C1 segment of cervical spinal cord (tissue), 14 donors: Measurements from ENCODE around the gene MACROD2.

Source experiments
- DNase-seq, 14 donors: peaks; one replicate each; lab custom pipeline; 2025; lab: John Stamatoyannopoulos, UW

MACROD2 gene

GRCh38 chr20:15033269-15033668, 1038.0 kb downstream of the MACROD2 start:
- DNase-seq: peak in 1 of 14 donors; percentile 18

- no peak for DNase-seq
These were observed 1038.6 kb downstream of the MACROD2 start for GRCh38 chr20:15033891-15034290.

GRCh38 chr20:15036948-15037347, 1041.6 kb downstream of the MACROD2 start:
- no peak for DNase-seq

GRCh38 chr20:15039088-15039752, 1043.9 kb downstream of the MACROD2 start:
- no peak for DNase-seq

- DNase-seq: no peak
These were observed 1047.4 kb downstream of the MACROD2 start for GRCh38 chr20:15042723-15043122.

- DNase-seq: no peak
These were observed 1049.9 kb downstream of the MACROD2 start for GRCh38 chr20:15045246-15045645.

GRCh38 chr20:15047042-15047441, 1051.7 kb downstream of the MACROD2 start:
- DNase-seq: no peak

GRCh38 chr20:15047601-15048000, 1052.3 kb downstream of the MACROD2 start:
- DNase-seq: no peak

GRCh38 chr20:15056246-15056645, 1060.9 kb downstream of the MACROD2 start:
- no peak for DNase-seq

GRCh38 chr20:15058841-15059240, 1063.5 kb downstream of the MACROD2 start:
- DNase-seq: no peak

- no peak for DNase-seq
These were observed 1064.1 kb downstream of the MACROD2 start for GRCh38 chr20:15059438-15059837.

- DNase-seq: no peak
These were observed 1065.1 kb downstream of the MACROD2 start for GRCh38 chr20:15060265-15061060.

- no peak for DNase-seq
These were observed 1065.7 kb downstream of the MACROD2 start for GRCh38 chr20:15061061-15061430.

GRCh38 chr20:15061955-15062354, 1066.6 kb downstream of the MACROD2 start:
- no peak for DNase-seq

- DNase-seq: no peak
These were observed 1067.8 kb downstream of the MACROD2 start for GRCh38 chr20:15063081-15063480.

- DNase-seq: no peak
These were observed 1069.4 kb downstream of the MACROD2 start for GRCh38 chr20:15064741-15065140.

GRCh38 chr20:15065794-15066193, 1070.5 kb downstream of the MACROD2 start:
- no peak for DNase-seq

GRCh38 chr20:15068486-15068885, 1073.2 kb downstream of the MACROD2 start:
- no peak for DNase-seq

GRCh38 chr20:15069355-15069754, 1074.0 kb downstream of the MACROD2 start:
- no peak for DNase-seq

- DNase-seq: no peak
These were observed 1075.9 kb downstream of the MACROD2 start for GRCh38 chr20:15071085-15071808.

- DNase-seq: no peak
These were observed 1077.0 kb downstream of the MACROD2 start for GRCh38 chr20:15072316-15072715.

- DNase-seq: no peak
These were observed 1080.3 kb downstream of the MACROD2 start for GRCh38 chr20:15075586-15075985.

GRCh38 chr20:15076785-15077184, 1081.5 kb downstream of the MACROD2 start:
- no peak for DNase-seq
